ENCODE measurements around the gene LRRC8B.
"Not testable (repeated sequence)": the region's sequence is repeated elsewhere in the genome, so short reads cannot be mapped to it uniquely, and the experiment has no call there.

GRCh38 chr1:89629600-89629999 is 105.0 kb downstream of the LRRC8B start:
- not testable (repeated sequence) for TF ChIP-seq ZNF282 (IDR thresholded peaks at IDR 0.05; ENCODE audit: partially characterized antibody); CTCF (CRISPR knock-in tag; IDR thresholded peaks at IDR 0.05)
- TF ChIP-seq, protein P1, sequence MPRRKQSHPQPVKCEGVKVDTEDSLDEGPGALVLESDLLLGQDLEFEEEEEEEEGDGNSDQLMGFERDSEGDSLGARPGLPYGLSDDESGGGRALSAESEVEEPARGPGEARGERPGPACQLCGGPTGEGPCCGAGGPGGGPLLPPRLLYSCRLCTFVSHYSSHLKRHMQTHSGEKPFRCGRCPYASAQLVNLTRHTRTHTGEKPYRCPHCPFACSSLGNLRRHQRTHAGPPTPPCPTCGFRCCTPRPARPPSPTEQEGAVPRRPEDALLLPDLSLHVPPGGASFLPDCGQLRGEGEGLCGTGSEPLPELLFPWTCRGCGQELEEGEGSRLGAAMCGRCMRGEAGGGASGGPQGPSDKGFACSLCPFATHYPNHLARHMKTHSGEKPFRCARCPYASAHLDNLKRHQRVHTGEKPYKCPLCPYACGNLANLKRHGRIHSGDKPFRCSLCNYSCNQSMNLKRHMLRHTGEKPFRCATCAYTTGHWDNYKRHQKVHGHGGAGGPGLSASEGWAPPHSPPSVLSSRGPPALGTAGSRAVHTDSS (CRISPR knock-in tag; conservative IDR thresholded peaks at IDR 0.05) = not testable (repeated sequence)
